MCF 10A (cell line): ENCODE results near the gene FREY1. TPM values are rescaled to one million over a fixed set of nuclear protein-coding genes. Genes with fewer than 3 reads are reported as not detected.
A peak's percentile ranks its signal among the peaks of the same experiment; 100 is the strongest.

ENCODE experiments used
- BruUV-seq: library from RNA; stranded (reverse); fragments of 400-500 nt; replicated peaks from 2 replicates; lab custom pipeline; 2021; lab: Mats Ljungman, UMichigan
- CTCF ChIA-PET: fragments of 300-600 bp; sonication (Branson Sonifier 250); formaldehyde crosslinking; extraction: SDS; loops from one replicate; lab custom pipeline; 2021; ENCODE audit warnings: antibody characterized with exemption, inconsistent platforms; lab: Yijun Ruan, JAX
- POLR2A ChIA-PET: fragments of 300-600, 350-650 bp; sonication (Branson Sonifier 250); formaldehyde crosslinking; extraction: SDS; loops from one replicate; lab custom pipeline; 2020; ENCODE audit warnings: antibody characterized with exemption, inconsistent platforms; lab: Yijun Ruan, JAX
- DNase-seq: peaks from one replicate; pipeline ENCODE4 v3.0.0-alpha.2; 2018; ENCODE audit not compliant: unreplicated experiment
- H3K27ac Mint-ChIP-seq: one replicate; pipeline ENCODE4 v1.8.0; 2022; ENCODE audit warnings: mild to moderate bottlenecking, low read depth, mixed read lengths; ENCODE audit not compliant: unreplicated experiment
- H3K27me3 Mint-ChIP-seq: one replicate; pipeline ENCODE4 v1.8.0; 2022; ENCODE audit warnings: mixed read lengths; ENCODE audit not compliant: insufficient read depth, unreplicated experiment
- H3K36me3 Mint-ChIP-seq: one replicate; pipeline ENCODE4 v1.8.0; 2022; ENCODE audit warnings: mild to moderate bottlenecking, moderate library complexity, mixed read lengths; ENCODE audit not compliant: insufficient read depth, unreplicated experiment
- H3K4me1 Mint-ChIP-seq: one replicate; pipeline ENCODE4 v1.8.0; 2022; ENCODE audit warnings: mixed read lengths; ENCODE audit not compliant: insufficient read depth, unreplicated experiment
- H3K4me3 Mint-ChIP-seq: one replicate; pipeline ENCODE4 v1.8.0; 2022; ENCODE audit warnings: mild to moderate bottlenecking, moderate library complexity, mixed read lengths; ENCODE audit not compliant: unreplicated experiment
- H3K9me3 Mint-ChIP-seq: one replicate; pipeline ENCODE4 v1.8.0; 2022; ENCODE audit warnings: mixed read lengths; ENCODE audit not compliant: unreplicated experiment
- intact Hi-C: fragments of 100-400 bp; cut with micrococcal nuclease; formaldehyde crosslinking; loops from 2 replicates; pipeline ENCODE4 v1.14.1; 2022
- total RNA-seq: library from RNA; stranded (reverse); gene quantifications from 2 replicates; pipeline ENCODE4 v1.2.3, GENCODE V29; 2022
- TF ChIP-seq, protein P1 (sequence below): fragments of 200-600 bp; IDR thresholded peaks from one replicate; pipeline ENCODE4 v1.8.0; 2022; ENCODE audit warnings: antibody characterized with exemption, mild to moderate bottlenecking; ENCODE audit not compliant: unreplicated experiment

The FREY1 gene
- total RNA-seq, 1 experiment from 2014 or later, result 1.3 TPM

DNA sequence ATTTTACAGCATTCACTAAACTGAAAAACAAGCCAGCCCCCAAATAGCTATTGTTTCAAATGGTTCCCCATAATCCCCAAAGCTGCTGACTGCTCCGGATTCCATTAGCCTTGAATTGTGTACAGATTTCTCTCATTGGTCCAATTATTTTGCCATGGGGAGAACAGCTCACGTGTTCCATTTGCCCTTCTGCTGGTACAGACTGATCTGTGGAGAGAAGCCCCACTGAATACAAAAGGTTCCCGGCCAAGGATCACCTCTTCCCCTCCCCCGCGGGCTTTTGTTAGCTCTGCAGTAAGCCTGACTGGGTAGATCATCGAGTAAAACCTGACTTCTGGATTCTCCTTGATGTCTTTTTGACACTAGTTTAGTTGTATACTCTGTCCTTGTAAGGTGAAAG lies 30.7 kb downstream of the FREY1 start:
- H3K27me3 Mint-ChIP-seq, result no peaks in the 10 kb centered on the region
- POLR2A ChIA-PET, result interaction anchor here (0.7 kb wide), 1 partner anchor 14 kb away, joined by 3 read pairs; no protein-coding TSS in a partner anchor
- intact Hi-C loops, result no loop called here
- peaks cover 16% of the 10 kb centered on the region for H3K36me3 Mint-ChIP-seq
- H3K4me3 Mint-ChIP-seq, result no peak overlapping the region
- CTCF ChIA-PET, result no interaction called here
- H3K4me1 Mint-ChIP-seq, result peaks cover 12% of the 10 kb centered on the region
- BruUV-seq, result no TSS peak
- H3K9me3 Mint-ChIP-seq, result no peaks in the 10 kb centered on the region
- TF ChIP-seq, protein P1, sequence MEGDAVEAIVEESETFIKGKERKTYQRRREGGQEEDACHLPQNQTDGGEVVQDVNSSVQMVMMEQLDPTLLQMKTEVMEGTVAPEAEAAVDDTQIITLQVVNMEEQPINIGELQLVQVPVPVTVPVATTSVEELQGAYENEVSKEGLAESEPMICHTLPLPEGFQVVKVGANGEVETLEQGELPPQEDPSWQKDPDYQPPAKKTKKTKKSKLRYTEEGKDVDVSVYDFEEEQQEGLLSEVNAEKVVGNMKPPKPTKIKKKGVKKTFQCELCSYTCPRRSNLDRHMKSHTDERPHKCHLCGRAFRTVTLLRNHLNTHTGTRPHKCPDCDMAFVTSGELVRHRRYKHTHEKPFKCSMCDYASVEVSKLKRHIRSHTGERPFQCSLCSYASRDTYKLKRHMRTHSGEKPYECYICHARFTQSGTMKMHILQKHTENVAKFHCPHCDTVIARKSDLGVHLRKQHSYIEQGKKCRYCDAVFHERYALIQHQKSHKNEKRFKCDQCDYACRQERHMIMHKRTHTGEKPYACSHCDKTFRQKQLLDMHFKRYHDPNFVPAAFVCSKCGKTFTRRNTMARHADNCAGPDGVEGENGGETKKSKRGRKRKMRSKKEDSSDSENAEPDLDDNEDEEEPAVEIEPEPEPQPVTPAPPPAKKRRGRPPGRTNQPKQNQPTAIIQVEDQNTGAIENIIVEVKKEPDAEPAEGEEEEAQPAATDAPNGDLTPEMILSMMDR, result no peak
- no peak overlapping the region for H3K27ac Mint-ChIP-seq
- no peak for DNase-seq

DNA sequence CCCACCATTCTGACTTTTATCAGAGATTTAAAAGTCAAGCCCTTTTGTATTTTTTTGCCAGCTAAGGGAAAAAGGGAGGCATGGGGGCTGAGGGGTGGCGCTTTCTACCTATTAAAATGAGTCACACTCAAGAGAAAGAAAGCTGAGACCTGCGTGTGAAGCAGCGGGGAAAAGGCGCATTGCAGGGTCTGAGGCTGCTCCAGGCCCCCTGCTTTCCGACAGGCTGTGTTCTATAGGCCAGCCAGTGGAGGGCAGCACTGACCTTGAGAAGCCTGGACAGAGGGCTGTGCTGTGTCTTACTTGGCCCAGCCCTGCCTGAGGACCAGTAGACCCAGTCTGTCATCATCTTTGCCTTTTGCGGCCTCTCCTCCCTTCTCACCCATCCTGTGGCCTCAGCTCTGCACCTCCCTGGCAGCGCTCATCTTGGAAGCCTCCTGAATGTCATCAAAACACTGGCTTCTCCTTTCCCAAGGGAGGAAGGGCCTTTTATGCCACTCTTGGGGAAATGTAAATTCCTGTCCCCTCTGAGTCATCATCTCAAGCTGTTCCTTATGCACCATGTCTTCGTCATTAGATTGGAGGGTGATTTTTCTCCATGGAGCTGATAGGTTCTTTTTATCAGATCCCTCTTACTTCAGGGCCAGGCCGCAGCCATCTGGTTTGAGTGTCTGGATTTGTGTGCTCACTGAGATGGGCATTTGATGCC lies 34.3 kb downstream of the FREY1 start:
- no TSS peak for BruUV-seq
- Mint-ChIP-seq H3K4me3 (no peak overlapping the region), H3K9me3 (no peaks in the 10 kb centered on the region), H3K36me3 (peaks cover 43% of the 10 kb centered on the region), H3K27ac (no peak overlapping the region), H3K27me3 (no peaks in the 10 kb centered on the region), H3K4me1 (no peaks in the 10 kb centered on the region)
- CTCF ChIA-PET, result interaction anchor here (0.6 to 2.3 kb wide), 19 partner anchors 9 to 934 kb away, joined by 3 to 13 read pairs (median 3); no protein-coding TSS in a partner anchor
- peak; percentile 75 for DNase-seq
- POLR2A ChIA-PET, result interaction anchor here (0.7 to 3.2 kb wide), 7 partner anchors 9 to 130 kb away, joined by 3 to 16 read pairs (median 4); partner anchors contain the start of genes CRY2 and PEX16
- intact Hi-C loops, result loop anchor here (1.0 kb wide), 1 partner anchor 133 kb away; no protein-coding TSS in a partner anchor
- TF ChIP-seq, protein P1, result peak; percentile 76

DNA sequence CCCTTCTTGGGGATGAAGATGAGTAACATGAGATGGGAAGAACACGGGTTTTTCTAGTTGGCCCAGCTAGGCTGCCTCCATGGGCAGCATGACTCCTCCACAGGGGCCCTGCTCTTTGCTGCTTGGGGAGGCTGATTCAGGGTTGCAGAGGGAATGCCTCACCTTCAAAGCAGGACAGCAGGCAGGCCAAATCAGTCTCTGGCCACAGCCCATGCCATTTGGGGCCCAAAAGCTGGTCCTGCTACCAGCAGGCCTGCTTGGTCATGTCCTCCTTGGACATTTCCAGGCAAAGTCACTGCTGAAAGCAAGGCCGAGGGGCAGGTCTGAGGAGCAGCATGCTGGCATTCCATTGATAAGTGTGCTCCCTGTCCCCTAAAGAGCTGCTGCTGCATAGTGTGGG lies 35.4 kb downstream of the FREY1 start:
- CTCF ChIA-PET, result interaction anchor here (0.9 to 2.3 kb wide), 6 partner anchors 9 to 135 kb away, joined by 3 to 11 read pairs (median 6); no protein-coding TSS in a partner anchor
- Mint-ChIP-seq H3K4me3 (no peak overlapping the region), H3K27me3 (no peaks in the 10 kb centered on the region), H3K9me3 (no peaks in the 10 kb centered on the region), H3K27ac (peak overlapping the region; percentile 52), H3K4me1 (no peaks in the 10 kb centered on the region), H3K36me3 (peaks cover 49% of the 10 kb centered on the region)
- no peak for DNase-seq
- TF ChIP-seq, protein P1, result no peak
- no TSS peak for BruUV-seq
- intact Hi-C loops, result loop anchor here (1.0 kb wide), 1 partner anchor 135 kb away; no protein-coding TSS in a partner anchor
- POLR2A ChIA-PET, result interaction anchor here (0.6 to 3.2 kb wide), 3 partner anchors 12 to 249 kb away, joined by 3 to 16 read pairs (median 3); no protein-coding TSS in a partner anchor

DNA sequence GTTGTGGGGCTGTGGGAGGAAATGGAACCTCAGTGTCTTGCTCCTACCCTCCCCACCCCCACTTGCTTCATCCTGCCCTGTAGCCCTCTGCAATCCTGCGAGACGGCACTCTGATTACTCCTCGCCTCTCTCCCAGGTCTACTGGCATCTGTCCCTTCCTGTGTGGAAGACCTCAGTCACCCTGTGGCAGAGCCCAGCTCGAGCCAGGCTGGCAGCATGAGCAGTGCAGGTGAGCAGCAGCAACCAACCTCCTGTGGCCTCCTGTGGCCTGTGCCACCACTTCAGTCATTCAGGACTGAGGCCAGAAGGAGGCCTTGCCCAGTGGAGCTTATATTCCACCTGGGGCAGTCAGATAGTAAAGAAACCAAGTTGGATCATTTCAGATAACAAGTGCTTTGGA lies 36.4 kb downstream of the FREY1 start:
- H3K36me3 Mint-ChIP-seq, result peaks cover 56% of the 10 kb centered on the region
- H3K27ac Mint-ChIP-seq, result no peak overlapping the region
- H3K27me3 Mint-ChIP-seq, result no peaks in the 10 kb centered on the region
- intact Hi-C loops, result no loop called here
- no peaks in the 10 kb centered on the region for H3K4me1 Mint-ChIP-seq
- TF ChIP-seq, protein P1, result no peak
- no peaks in the 10 kb centered on the region for H3K9me3 Mint-ChIP-seq
- ChIA-PET CTCF (interaction anchor here (0.6 to 0.9 kb wide), 4 partner anchors 10 to 121 kb away, joined by 3 read pairs; no protein-coding TSS in a partner anchor), POLR2A (interaction anchor here (3.2 kb wide), 1 partner anchor 11 kb away, joined by 16 read pairs; no protein-coding TSS in a partner anchor)
- no TSS peak for BruUV-seq
- H3K4me3 Mint-ChIP-seq, result no peak overlapping the region
- DNase-seq, result no peak
